ENCODE measurements around the gene BATF.

Gene BATF

GRCh38 chr14:75504411-75504810 lies 17.9 kb upstream of the BATF start:
- no peak for DNase-seq

- no peak for DNase-seq
Measured at GRCh38 chr14:75506930-75507329, 15.3 kb upstream of the BATF start.

- no peak for DNase-seq
Measured at GRCh38 chr14:75510547-75510946, 11.7 kb upstream of the BATF start.

- no peak for DNase-seq
Measured at GRCh38 chr14:75511201-75511600, 11.1 kb upstream of the BATF start.

- DNase-seq = no peak
Measured at GRCh38 chr14:75513911-75514672, 8.2 kb upstream of the BATF start.

GRCh38 chr14:75514673-75515628 lies 7.3 kb upstream of the BATF start:
- DNase-seq = no peak

GRCh38 chr14:75515629-75515996 lies 6.7 kb upstream of the BATF start:
- no peak for DNase-seq

GRCh38 chr14:75518625-75519024 lies 3.6 kb upstream of the BATF start:
- DNase-seq = no peak

- no peak for DNase-seq
Measured at GRCh38 chr14:75519394-75519793, 2.9 kb upstream of the BATF start.

GRCh38 chr14:75519826-75520728 lies 2.2 kb upstream of the BATF start:
- DNase-seq = no peak

- no peak for DNase-seq
Measured at GRCh38 chr14:75520852-75521251, 1.4 kb upstream of the BATF start.

GRCh38 chr14:75521415-75522199 lies 662 bp upstream of the BATF start:
- no peak for DNase-seq

GRCh38 chr14:75522983-75523318 lies 682 bp downstream of the BATF start:
- no peak for DNase-seq

GRCh38 chr14:75523771-75524171 lies 1.5 kb downstream of the BATF start:
- DNase-seq = no peak

- DNase-seq = no peak
Measured at GRCh38 chr14:75525969-75526368, 3.7 kb downstream of the BATF start.

GRCh38 chr14:75527449-75528163 lies 5.3 kb downstream of the BATF start:
- DNase-seq = no peak

- DNase-seq = no peak
Measured at GRCh38 chr14:75531256-75531655, 9.0 kb downstream of the BATF start.

- no peak for DNase-seq
Measured at GRCh38 chr14:75531660-75532317, 9.5 kb downstream of the BATF start.

- DNase-seq = no peak
Measured at GRCh38 chr14:75533791-75534555, 11.7 kb downstream of the BATF start.

GRCh38 chr14:75535164-75535898 lies 13.1 kb downstream of the BATF start:
- no peak for DNase-seq
